K562 (cell line): ENCODE data around the gene GTPBP8. TPM values are rescaled to one million over a fixed set of nuclear protein-coding genes. Genes with fewer than 3 reads are reported as not detected.

ENCODE experiments used
- BRD4 ChIP-seq: fragments of 200-600 bp; sonication (generic); IDR thresholded peaks from 2 replicates; pipeline ENCODE4 v1.6.1; 2017; ENCODE audit warnings: inconsistent platforms
- CHD7 ChIP-seq: fragments of 200-600 bp; sonication (generic); IDR thresholded peaks from one replicate; pipeline ENCODE4 v1.6.1; 2012; ENCODE audit warnings: mild to moderate bottlenecking, low read depth, low read length, inconsistent platforms
- polyA plus RNA-seq, 8 experiments: library from polyadenylated mRNA; depleted of rRNA in 4 of 8; stranded (reverse) in 5 of 8; unstranded in 3 of 8; fragments of >200 nt; fragmentation: Nextera tagmentation in 2 of 8; fragmentation: Illumina TruSeq in 1 of 8; extraction: Ambion mirVana in 2 of 8; extraction: Trizol in 1 of 8; gene quantifications; 2 replicates each; pipeline versions ENCODE4 v1.2.1 to v1.2.3, GENCODE V29; 2011 to 2014; ENCODE audit warnings: inconsistent platforms in 1 of 8, missing spikeins in 1 of 8
- total RNA-seq, 7 experiments: library from RNA; depleted of rRNA in 6 of 7; stranded (reverse); fragments of >200 nt in 6 of 7; fragmentation: Illumina TruSeq in 2 of 7; extraction: Trizol in 2 of 7; gene quantifications; 2 replicates each; pipeline versions ENCODE4 v1.2.1 to v1.2.3, GENCODE V29; 2011 to 2021; ENCODE audit warnings: low replicate concordance in 1 of 7

Gene GTPBP8
- total and polyA plus RNA-seq, 9 of the 15 experiments (the other 6 are each of a cell fraction or from before 2014, with no cell fraction given): 14.0 to 33.3 (median 20.8) TPM

GRCh38 chr3:113040231-113040630 lies 49.4 kb downstream of the GTPBP8 start (continued):
- TF ChIP-seq CHD7: no peak
- no peak for TF ChIP-seq BRD4
